ENCODE data around the gene KIAA1549. TPM values are rescaled to one million over a fixed set of nuclear protein-coding genes. Genes with fewer than 3 reads are reported as not detected.

Gene KIAA1549
- total RNA-seq, 2 experiments from 2014 or later: not detected

- CTCF ChIA-PET: no interaction called here
- Histone ChIP-seq H3K9me3 (ENCODE audit: control insufficient read depth in 1 of 2, insufficient read depth in 1 of 2, low read length in 2 of 2) (peaks cover 0 to 3% of the 10 kb centered on the region in 2 experiments), H3K4me1 (ENCODE audit: insufficient read depth, low read length) (no peaks in the 10 kb centered on the region), H3K27me3 (ENCODE audit: control insufficient read depth in 1 of 2, insufficient read depth in 2 of 2, low read length in 2 of 2) (no peaks in the 10 kb centered on the region), H3K36me3 (ENCODE audit: insufficient read depth, low read length) (no peaks in the 10 kb centered on the region), H3K4me3 (ENCODE audit: low read length) (no peak overlapping the region), H3K27ac (ENCODE audit: low read depth in 1 of 2, low read length in 2 of 2) (no peak overlapping the region)
- DNase-seq (no peak), ATAC-seq (ENCODE audit: poor library complexity) (no peak)
- Mint-ChIP-seq H3K4me1 (ENCODE audit: low read depth) (no peaks in the 10 kb centered on the region), H3K27ac (no peak overlapping the region), H3K36me3 (ENCODE audit: low read depth) (no peaks in the 10 kb centered on the region), H3K4me3 (no peak overlapping the region), H3K27me3 (no peaks in the 10 kb centered on the region), H3K9me3 (no peaks in the 10 kb centered on the region)
- TF ChIP-seq CTCF (IDR thresholded peaks at IDR 0.05): no peak
- POLR2A ChIA-PET: no interaction called here
- intact Hi-C loops (cut with DNase I, micrococcal nuclease): no loop called here
Measured at GRCh38 chr7:138821912-138822311, 159.3 kb downstream of the KIAA1549 start.

- no peak overlapping the region for H3K4me3 ChIP-seq (ENCODE audit: low read length)
- no peaks in the 10 kb centered on the region for H3K9me3 ChIP-seq (ENCODE audit: control insufficient read depth in 1 of 2, insufficient read depth in 1 of 2, low read length in 2 of 2)
- ATAC-seq (ENCODE audit: poor library complexity) (no peak), DNase-seq (no peak)
- Mint-ChIP-seq H3K36me3 (ENCODE audit: low read depth) (no peaks in the 10 kb centered on the region), H3K27ac (no peak overlapping the region), H3K27me3 (no peaks in the 10 kb centered on the region), H3K4me3 (no peak overlapping the region), H3K9me3 (no peaks in the 10 kb centered on the region), H3K4me1 (ENCODE audit: low read depth) (no peaks in the 10 kb centered on the region)
- no peak overlapping the region for H3K27ac ChIP-seq (ENCODE audit: low read depth in 1 of 2, low read length in 2 of 2)
- intact Hi-C loops (cut with DNase I, micrococcal nuclease): no loop called here
- no peaks in the 10 kb centered on the region for H3K27me3 ChIP-seq (ENCODE audit: control insufficient read depth in 1 of 2, insufficient read depth in 2 of 2, low read length in 2 of 2)
- TF ChIP-seq CTCF (IDR thresholded peaks at IDR 0.05): no peak
- POLR2A ChIA-PET: no interaction called here
- CTCF ChIA-PET: no interaction called here
- H3K4me1 ChIP-seq (ENCODE audit: insufficient read depth, low read length): no peaks in the 10 kb centered on the region
- H3K36me3 ChIP-seq (ENCODE audit: insufficient read depth, low read length): no peaks in the 10 kb centered on the region
Measured at GRCh38 chr7:138819625-138820024, 161.6 kb downstream of the KIAA1549 start.

- no peak overlapping the region for H3K4me3 Mint-ChIP-seq
- Histone ChIP-seq H3K36me3 (ENCODE audit: insufficient read depth, low read length) (no peaks in the 10 kb centered on the region), H3K27ac (ENCODE audit: low read depth in 1 of 2, low read length in 2 of 2) (no peak overlapping the region), H3K27me3 (ENCODE audit: control insufficient read depth in 1 of 2, insufficient read depth in 2 of 2, low read length in 2 of 2) (no peaks in the 10 kb centered on the region), H3K9me3 (ENCODE audit: control insufficient read depth in 1 of 2, insufficient read depth in 1 of 2, low read length in 2 of 2) (no peaks in the 10 kb centered on the region), H3K4me1 (ENCODE audit: insufficient read depth, low read length) (no peaks in the 10 kb centered on the region), H3K4me3 (ENCODE audit: low read length) (no peak overlapping the region)
- no peaks in the 10 kb centered on the region for H3K4me1 Mint-ChIP-seq (ENCODE audit: low read depth)
- CTCF ChIA-PET: no interaction called here
- H3K27me3 Mint-ChIP-seq: no peaks in the 10 kb centered on the region
- H3K36me3 Mint-ChIP-seq (ENCODE audit: low read depth): no peaks in the 10 kb centered on the region
- POLR2A ChIA-PET: no interaction called here
- H3K9me3 Mint-ChIP-seq: no peaks in the 10 kb centered on the region
- TF ChIP-seq CTCF (IDR thresholded peaks at IDR 0.05): no peak
- DNase-seq (no peak), ATAC-seq (ENCODE audit: poor library complexity) (no peak)
- no peak overlapping the region for H3K27ac Mint-ChIP-seq
- intact Hi-C loops (cut with DNase I, micrococcal nuclease): no loop called here
Measured at GRCh38 chr7:138816650-138817049, 164.5 kb downstream of the KIAA1549 start.

Data from CD4-positive, alpha-beta T cell (primary cell).